HepG2 (cell line): ENCODE results near the gene SLC16A7. TPM values are rescaled to one million over a fixed set of nuclear protein-coding genes. Genes with fewer than 3 reads are reported as not detected.

Source experiments
- ATAC-seq: fragments of 200-7000 bp; cut with Tn5 transposase; 3 replicates; pipeline ENCODE4 v1.9.1; 2020; ENCODE audit warnings: mild to moderate bottlenecking, moderate library complexity
- BruUV-seq: library from RNA; stranded (reverse); fragments of 400-500 nt; replicated peaks from 2 replicates; lab custom pipeline; 2021; lab: Mats Ljungman, UMichigan
- CTCF ChIA-PET: fragments of 300-600 bp; formaldehyde crosslinking; extraction: SDS; loops from one replicate; lab custom pipeline; 2021; ENCODE audit warnings: low total read pairs, inconsistent platforms, low intra/inter-chr PET ratio; lab: Yijun Ruan, JAX
- POLR2A ChIA-PET: fragments of 350-600 bp; sonication (Branson Sonifier 250); formaldehyde crosslinking; loops from one replicate; lab custom pipeline; 2020; ENCODE audit warnings: antibody characterized with exemption, inconsistent platforms; lab: Yijun Ruan, JAX
- DNase-seq: peaks from one replicate; pipeline ENCODE4 v3.0.0-alpha.2; 2015; ENCODE audit warnings: low spot score
- FAIRE-seq: peaks from 3 replicates; lab custom pipeline; 2011; peaks lifted over from hg19 to GRCh38; lab: Jason Lieb, UNC
- H2AFZ ChIP-seq: one replicate; pipeline ENCODE4 v1.6.1; 2011; ENCODE audit warnings: low read length, inconsistent platforms
- H3K27ac ChIP-seq: fragments of 300-600 bp; 3 replicates; pipeline ENCODE4 v1.8.0; 2011; ENCODE audit warnings: mixed run types, mild to moderate bottlenecking, mixed read lengths, low read length, inconsistent platforms; ENCODE audit not compliant: insufficient read depth; ENCODE audit errors: extremely low read length
- H3K27me3 ChIP-seq, 2 experiments: fragments of 200-600 bp in 1 of 2; 2 replicates in 1 of 2; 3 replicates in 1 of 2; pipeline versions ENCODE4 v1.6.0 to v1.8.0; 2011; ENCODE audit warnings: low read length in 2 of 2, mild to moderate bottlenecking in 2 of 2, moderate library complexity in 2 of 2, inconsistent platforms in 1 of 2; ENCODE audit not compliant: insufficient read depth in 2 of 2, control insufficient read depth in 1 of 2
- H3K36me3 ChIP-seq, 2 experiments: fragments of 200-600 bp in 1 of 2; replicated peaks in 1 of 2; 2 replicates in 1 of 2; 3 replicates in 1 of 2; pipeline versions ENCODE4 v1.5.1 to v1.8.0; 2011; ENCODE audit warnings: low read length in 2 of 2, inconsistent platforms in 1 of 2; ENCODE audit not compliant: insufficient read depth in 2 of 2, control insufficient read depth in 1 of 2
- H3K4me1 ChIP-seq: 2 replicates; pipeline ENCODE4 v1.5.1; 2012; ENCODE audit warnings: low read length, inconsistent platforms; ENCODE audit not compliant: insufficient read depth
- H3K4me2 ChIP-seq: 2 replicates; pipeline ENCODE4 v1.6.0; 2011; ENCODE audit warnings: low read depth, low read length, inconsistent platforms
- H3K4me3 ChIP-seq, 3 experiments: fragments of 200-600 bp in 1 of 3; sonication (generic), shearing (Covaris generic) in 1 of 3; replicated peaks in 1 of 3; 2 replicates each; pipeline ENCODE4 v1.5.1; 2011 to 2016; ENCODE audit warnings: low read length in 3 of 3, inconsistent platforms in 2 of 3, low read depth in 2 of 3, mild to moderate bottlenecking in 2 of 3, control low read depth in 1 of 3, mixed read lengths in 1 of 3; ENCODE audit not compliant: insufficient read depth in 1 of 3
- H3K79me2 ChIP-seq: one replicate; pipeline ENCODE4 v1.6.1; 2011; ENCODE audit warnings: low read length, inconsistent platforms; ENCODE audit not compliant: insufficient read depth
- H3K9ac ChIP-seq: 2 replicates; pipeline ENCODE4 v1.6.0; 2011; ENCODE audit warnings: mild to moderate bottlenecking, low read depth, low read length, inconsistent platforms; ENCODE audit not compliant: insufficient read depth
- H3K9me3 ChIP-seq: 2 replicates; pipeline ENCODE4 v1.5.1; 2012; ENCODE audit warnings: mild to moderate bottlenecking, low read length
- H4K20me1 ChIP-seq: 2 replicates; pipeline ENCODE4 v1.6.0; 2011; ENCODE audit warnings: inconsistent platforms, mild to moderate bottlenecking, low read length, moderate library complexity; ENCODE audit not compliant: insufficient read depth
- KLF6 ChIP-seq: IDR thresholded peaks from 2 replicates; pipeline ENCODE4 v1.8.0; 2016; ENCODE audit warnings: missing biosample characterization, missing genetic modification reagents
- NR3C1 ChIP-seq: sonication (generic); formaldehyde crosslinking; IDR thresholded peaks from 2 replicates; pipeline ENCODE4 v1.4.0; 2020; ENCODE audit warnings: missing genetic modification reagents
- ONECUT2 ChIP-seq: sonication (generic); formaldehyde crosslinking; IDR thresholded peaks from 2 replicates; pipeline ENCODE4 v1.4.0; 2020; ENCODE audit warnings: missing genetic modification reagents
- PHF8 ChIP-seq: sonication (generic); formaldehyde crosslinking; IDR thresholded peaks from 2 replicates; pipeline ENCODE4 v1.5.0; 2020; ENCODE audit warnings: missing genetic modification reagents
- WGBS: methylation state at CpG from one replicate; pipeline ENCODE4 v1.1.6; 2017; ENCODE audit warnings: low lambda C conversion rate; 5-methylcytosine and 5-hydroxymethylcytosine counted together
- in situ Hi-C: cut with HindIII; loops from 2 replicates; pipeline ENCODE4 v1.10.0; 2017; ENCODE audit warnings: low pct_unique_long_range_greater_than_20kb; ENCODE audit not compliant: extremely low pct_ligation_motif_present
- intact Hi-C: fragments of 100-400 bp; cut with micrococcal nuclease; formaldehyde crosslinking; loops from one replicate; pipeline ENCODE4 v1.10.0; 2022; ENCODE audit not compliant: unreplicated experiment
- polyA plus RNA-seq, 8 experiments: library from polyadenylated mRNA; depleted of rRNA in 3 of 8; stranded (reverse) in 7 of 8; unstranded in 1 of 8; fragments of >200 nt; fragmentation: Illumina TruSeq in 4 of 8; extraction: Trizol in 4 of 8; gene quantifications; 2 replicates each; pipeline versions ENCODE4 v1.2.1 to v1.2.3, GENCODE V29; 2011 to 2016; ENCODE audit warnings: low read depth in 4 of 8, missing spikeins in 1 of 8, mixed read lengths in 1 of 8; ENCODE audit not compliant: insufficient read depth in 1 of 8
- total RNA-seq, 5 experiments: library from RNA; depleted of rRNA; stranded (reverse); fragments of >200 nt; fragmentation: Illumina TruSeq; extraction: Trizol; gene quantifications; 2 replicates each; pipeline ENCODE4 v1.2.3, GENCODE V29; 2016; ENCODE audit warnings: low read depth in 1 of 5
- TF ChIP-seq, protein P1 (sequence below): IDR thresholded peaks from 2 replicates; pipeline ENCODE4 v1.6.1; 2012; ENCODE audit warnings: low read length, improper control_type of control experiment
- TF ChIP-seq, protein P2 (sequence below): sonication (generic); formaldehyde crosslinking; IDR thresholded peaks from 2 replicates; pipeline ENCODE4 v1.4.0; 2020; ENCODE audit warnings: missing genetic modification reagents
- TF ChIP-seq, protein P3 (sequence below): sonication (generic); formaldehyde crosslinking; IDR thresholded peaks from 2 replicates; pipeline ENCODE4 v1.9.0; 2021; ENCODE audit warnings: missing genetic modification reagents, borderline replicate concordance

The SLC16A7 gene
- total and polyA plus RNA-seq, 2 of the 13 experiments (the other 11 are each of a cell fraction or from before 2014, with no cell fraction given) = 1.3 to 1.6 TPM

DNA sequence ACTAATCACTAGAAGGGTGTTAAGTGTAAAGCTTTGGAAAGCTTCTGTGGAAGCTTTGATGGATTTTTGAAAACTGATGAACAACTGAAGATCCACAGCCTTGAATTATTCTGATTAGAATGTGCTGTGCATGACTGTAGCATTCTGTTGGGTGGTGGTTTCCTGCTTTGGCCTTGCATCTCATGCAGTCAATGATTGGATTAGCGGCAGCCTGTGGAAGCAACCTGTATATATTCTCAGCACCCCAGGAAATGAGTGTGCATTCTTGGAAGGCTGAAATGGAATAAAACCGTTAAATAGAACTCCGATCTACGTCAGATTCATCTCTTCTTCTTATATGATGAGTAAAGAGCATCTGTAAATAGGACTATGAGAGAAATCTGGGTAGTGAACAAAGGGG, 120.2 kb downstream of the SLC16A7 start (continued):
- TF ChIP-seq, protein P1, sequence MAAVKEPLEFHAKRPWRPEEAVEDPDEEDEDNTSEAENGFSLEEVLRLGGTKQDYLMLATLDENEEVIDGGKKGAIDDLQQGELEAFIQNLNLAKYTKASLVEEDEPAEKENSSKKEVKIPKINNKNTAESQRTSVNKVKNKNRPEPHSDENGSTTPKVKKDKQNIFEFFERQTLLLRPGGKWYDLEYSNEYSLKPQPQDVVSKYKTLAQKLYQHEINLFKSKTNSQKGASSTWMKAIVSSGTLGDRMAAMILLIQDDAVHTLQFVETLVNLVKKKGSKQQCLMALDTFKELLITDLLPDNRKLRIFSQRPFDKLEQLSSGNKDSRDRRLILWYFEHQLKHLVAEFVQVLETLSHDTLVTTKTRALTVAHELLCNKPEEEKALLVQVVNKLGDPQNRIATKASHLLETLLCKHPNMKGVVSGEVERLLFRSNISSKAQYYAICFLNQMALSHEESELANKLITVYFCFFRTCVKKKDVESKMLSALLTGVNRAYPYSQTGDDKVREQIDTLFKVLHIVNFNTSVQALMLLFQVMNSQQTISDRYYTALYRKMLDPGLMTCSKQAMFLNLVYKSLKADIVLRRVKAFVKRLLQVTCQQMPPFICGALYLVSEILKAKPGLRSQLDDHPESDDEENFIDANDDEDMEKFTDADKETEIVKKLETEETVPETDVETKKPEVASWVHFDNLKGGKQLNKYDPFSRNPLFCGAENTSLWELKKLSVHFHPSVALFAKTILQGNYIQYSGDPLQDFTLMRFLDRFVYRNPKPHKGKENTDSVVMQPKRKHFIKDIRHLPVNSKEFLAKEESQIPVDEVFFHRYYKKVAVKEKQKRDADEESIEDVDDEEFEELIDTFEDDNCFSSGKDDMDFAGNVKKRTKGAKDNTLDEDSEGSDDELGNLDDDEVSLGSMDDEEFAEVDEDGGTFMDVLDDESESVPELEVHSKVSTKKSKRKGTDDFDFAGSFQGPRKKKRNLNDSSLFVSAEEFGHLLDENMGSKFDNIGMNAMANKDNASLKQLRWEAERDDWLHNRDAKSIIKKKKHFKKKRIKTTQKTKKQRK = no peak
- TF ChIP-seq, protein P2, sequence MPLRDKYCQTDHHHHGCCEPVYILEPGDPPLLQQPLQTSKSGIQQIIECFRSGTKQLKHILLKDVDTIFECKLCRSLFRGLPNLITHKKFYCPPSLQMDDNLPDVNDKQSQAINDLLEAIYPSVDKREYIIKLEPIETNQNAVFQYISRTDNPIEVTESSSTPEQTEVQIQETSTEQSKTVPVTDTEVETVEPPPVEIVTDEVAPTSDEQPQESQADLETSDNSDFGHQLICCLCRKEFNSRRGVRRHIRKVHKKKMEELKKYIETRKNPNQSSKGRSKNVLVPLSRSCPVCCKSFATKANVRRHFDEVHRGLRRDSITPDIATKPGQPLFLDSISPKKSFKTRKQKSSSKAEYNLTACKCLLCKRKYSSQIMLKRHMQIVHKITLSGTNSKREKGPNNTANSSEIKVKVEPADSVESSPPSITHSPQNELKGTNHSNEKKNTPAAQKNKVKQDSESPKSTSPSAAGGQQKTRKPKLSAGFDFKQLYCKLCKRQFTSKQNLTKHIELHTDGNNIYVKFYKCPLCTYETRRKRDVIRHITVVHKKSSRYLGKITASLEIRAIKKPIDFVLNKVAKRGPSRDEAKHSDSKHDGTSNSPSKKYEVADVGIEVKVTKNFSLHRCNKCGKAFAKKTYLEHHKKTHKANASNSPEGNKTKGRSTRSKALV (CRISPR knock-in tag) = no peak
- no peak for TF ChIP-seq KLF6 (CRISPR knock-in tag)

GRCh38 chr12:59717436-59717835, 121.6 kb downstream of the SLC16A7 start:
- POLR2A ChIA-PET = no interaction called here
- H3K27ac ChIP-seq = no peak overlapping the region
- peaks cover 14% of the 10 kb centered on the region for H3K9me3 ChIP-seq
- no peak overlapping the region for H2AFZ ChIP-seq
- ATAC-seq = no peak
- H3K4me3 ChIP-seq = no peak overlapping the region
- DNase-seq = no peak
- WGBS = 18% methylated on average over 2 of the region's 2 CpGs
- TF ChIP-seq ONECUT2 (no peak), NR3C1 (CRISPR knock-in tag) (no peak), PHF8 (CRISPR knock-in tag) (no peak)
- TF ChIP-seq, protein P3, sequence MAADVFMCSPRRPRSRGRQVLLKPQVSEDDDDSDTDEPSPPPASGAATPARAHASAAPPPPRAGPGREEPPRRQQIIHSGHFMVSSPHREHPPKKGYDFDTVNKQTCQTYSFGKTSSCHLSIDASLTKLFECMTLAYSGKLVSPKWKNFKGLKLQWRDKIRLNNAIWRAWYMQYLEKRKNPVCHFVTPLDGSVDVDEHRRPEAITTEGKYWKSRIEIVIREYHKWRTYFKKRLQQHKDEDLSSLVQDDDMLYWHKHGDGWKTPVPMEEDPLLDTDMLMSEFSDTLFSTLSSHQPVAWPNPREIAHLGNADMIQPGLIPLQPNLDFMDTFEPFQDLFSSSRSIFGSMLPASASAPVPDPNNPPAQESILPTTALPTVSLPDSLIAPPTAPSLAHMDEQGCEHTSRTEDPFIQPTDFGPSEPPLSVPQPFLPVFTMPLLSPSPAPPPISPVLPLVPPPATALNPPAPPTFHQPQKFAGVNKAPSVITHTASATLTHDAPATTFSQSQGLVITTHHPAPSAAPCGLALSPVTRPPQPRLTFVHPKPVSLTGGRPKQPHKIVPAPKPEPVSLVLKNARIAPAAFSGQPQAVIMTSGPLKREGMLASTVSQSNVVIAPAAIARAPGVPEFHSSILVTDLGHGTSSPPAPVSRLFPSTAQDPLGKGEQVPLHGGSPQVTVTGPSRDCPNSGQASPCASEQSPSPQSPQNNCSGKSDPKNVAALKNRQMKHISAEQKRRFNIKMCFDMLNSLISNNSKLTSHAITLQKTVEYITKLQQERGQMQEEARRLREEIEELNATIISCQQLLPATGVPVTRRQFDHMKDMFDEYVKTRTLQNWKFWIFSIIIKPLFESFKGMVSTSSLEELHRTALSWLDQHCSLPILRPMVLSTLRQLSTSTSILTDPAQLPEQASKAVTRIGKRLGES (CRISPR knock-in tag) = no peak
- no peaks in the 10 kb centered on the region for H4K20me1 ChIP-seq
- BruUV-seq = no TSS peak
- no peak overlapping the region for H3K9ac ChIP-seq
- H3K79me2 ChIP-seq = no peaks in the 10 kb centered on the region
- H3K27me3 ChIP-seq = no peaks in the 10 kb centered on the region
- no peak overlapping the region for H3K4me2 ChIP-seq
- H3K4me1 ChIP-seq = no peaks in the 10 kb centered on the region
- in situ Hi-C loops (no loop called here), intact Hi-C loops (no loop called here)
- FAIRE-seq = no peak
- CTCF ChIA-PET = no interaction called here
- no peaks in the 10 kb centered on the region for H3K36me3 ChIP-seq
